HepG2 (cell line): ENCODE results near the gene MDH1B. TPM values are rescaled to one million over a fixed set of nuclear protein-coding genes. Genes with fewer than 3 reads are reported as not detected.

ENCODE experiments used
- ATAC-seq: fragments of 200-7000 bp; cut with Tn5 transposase; 3 replicates; pipeline ENCODE4 v1.9.1; 2020; ENCODE audit warnings: mild to moderate bottlenecking, moderate library complexity
- BruUV-seq: library from RNA; stranded (reverse); fragments of 400-500 nt; replicated peaks from 2 replicates; lab custom pipeline; 2021; lab: Mats Ljungman, UMichigan
- CTCF ChIA-PET: fragments of 300-600 bp; formaldehyde crosslinking; extraction: SDS; loops from one replicate; lab custom pipeline; 2021; ENCODE audit warnings: low total read pairs, inconsistent platforms, low intra/inter-chr PET ratio; lab: Yijun Ruan, JAX
- POLR2A ChIA-PET: fragments of 350-600 bp; sonication (Branson Sonifier 250); formaldehyde crosslinking; loops from one replicate; lab custom pipeline; 2020; ENCODE audit warnings: antibody characterized with exemption, inconsistent platforms; lab: Yijun Ruan, JAX
- DNase-seq: peaks from one replicate; pipeline ENCODE4 v3.0.0-alpha.2; 2015; ENCODE audit warnings: low spot score
- FAIRE-seq: peaks from 3 replicates; lab custom pipeline; 2011; peaks lifted over from hg19 to GRCh38; lab: Jason Lieb, UNC
- H2AFZ ChIP-seq: one replicate; pipeline ENCODE4 v1.6.1; 2011; ENCODE audit warnings: low read length, inconsistent platforms
- H3K27ac ChIP-seq: fragments of 300-600 bp; 3 replicates; pipeline ENCODE4 v1.8.0; 2011; ENCODE audit warnings: mixed run types, mild to moderate bottlenecking, mixed read lengths, low read length, inconsistent platforms; ENCODE audit not compliant: insufficient read depth; ENCODE audit errors: extremely low read length
- H3K27me3 ChIP-seq, 2 experiments: fragments of 200-600 bp in 1 of 2; 2 replicates in 1 of 2; 3 replicates in 1 of 2; pipeline versions ENCODE4 v1.6.0 to v1.8.0; 2011; ENCODE audit warnings: low read length in 2 of 2, mild to moderate bottlenecking in 2 of 2, moderate library complexity in 2 of 2, inconsistent platforms in 1 of 2; ENCODE audit not compliant: insufficient read depth in 2 of 2, control insufficient read depth in 1 of 2
- H3K36me3 ChIP-seq, 2 experiments: fragments of 200-600 bp in 1 of 2; replicated peaks in 1 of 2; 2 replicates in 1 of 2; 3 replicates in 1 of 2; pipeline versions ENCODE4 v1.5.1 to v1.8.0; 2011; ENCODE audit warnings: low read length in 2 of 2, inconsistent platforms in 1 of 2; ENCODE audit not compliant: insufficient read depth in 2 of 2, control insufficient read depth in 1 of 2
- H3K4me1 ChIP-seq: 2 replicates; pipeline ENCODE4 v1.5.1; 2012; ENCODE audit warnings: low read length, inconsistent platforms; ENCODE audit not compliant: insufficient read depth
- H3K4me2 ChIP-seq: 2 replicates; pipeline ENCODE4 v1.6.0; 2011; ENCODE audit warnings: low read depth, low read length, inconsistent platforms
- H3K4me3 ChIP-seq, 3 experiments: fragments of 200-600 bp in 1 of 3; sonication (generic), shearing (Covaris generic) in 1 of 3; replicated peaks in 1 of 3; 2 replicates each; pipeline ENCODE4 v1.5.1; 2011 to 2016; ENCODE audit warnings: low read length in 3 of 3, inconsistent platforms in 2 of 3, low read depth in 2 of 3, mild to moderate bottlenecking in 2 of 3, control low read depth in 1 of 3, mixed read lengths in 1 of 3; ENCODE audit not compliant: insufficient read depth in 1 of 3
- H3K79me2 ChIP-seq: one replicate; pipeline ENCODE4 v1.6.1; 2011; ENCODE audit warnings: low read length, inconsistent platforms; ENCODE audit not compliant: insufficient read depth
- H3K9ac ChIP-seq: 2 replicates; pipeline ENCODE4 v1.6.0; 2011; ENCODE audit warnings: mild to moderate bottlenecking, low read depth, low read length, inconsistent platforms; ENCODE audit not compliant: insufficient read depth
- H3K9me3 ChIP-seq: 2 replicates; pipeline ENCODE4 v1.5.1; 2012; ENCODE audit warnings: mild to moderate bottlenecking, low read length
- H4K20me1 ChIP-seq: 2 replicates; pipeline ENCODE4 v1.6.0; 2011; ENCODE audit warnings: inconsistent platforms, mild to moderate bottlenecking, low read length, moderate library complexity; ENCODE audit not compliant: insufficient read depth
- ARHGAP35 ChIP-seq: sonication (generic); formaldehyde crosslinking; IDR thresholded peaks from 2 replicates; pipeline ENCODE4 v1.9.0; 2022; ENCODE audit warnings: mild to moderate bottlenecking, inconsistent platforms, moderate library complexity, missing genetic modification reagents, borderline replicate concordance
- CHCHD3 ChIP-seq: sonication (generic); formaldehyde crosslinking; IDR thresholded peaks from 2 replicates; pipeline ENCODE4 v1.8.0; 2022; ENCODE audit warnings: mild to moderate bottlenecking, missing genetic modification reagents, moderate library complexity
- DMAP1 ChIP-seq: IDR thresholded peaks from 2 replicates; pipeline ENCODE4 v1.6.1; 2016
- GTF3A ChIP-seq: sonication (generic); formaldehyde crosslinking; conservative IDR thresholded peaks from 2 replicates; pipeline ENCODE4 v1.4.0; 2020; ENCODE audit warnings: mild to moderate bottlenecking, missing genetic modification reagents
- NFE2L1 ChIP-seq: sonication (generic); formaldehyde crosslinking; IDR thresholded peaks from 2 replicates; pipeline ENCODE4 v1.4.0; 2020; ENCODE audit warnings: missing genetic modification reagents, mild to moderate bottlenecking, borderline replicate concordance
- RXRA ChIP-seq: sonication (generic); formaldehyde crosslinking; IDR thresholded peaks from 2 replicates; pipeline ENCODE4 v1.5.1; 2020; ENCODE audit warnings: missing genetic modification reagents
- SRY ChIP-seq: sonication (generic); formaldehyde crosslinking; IDR thresholded peaks from 2 replicates; pipeline ENCODE4 v1.8.0; 2022; ENCODE audit warnings: mild to moderate bottlenecking, missing genetic modification reagents
- TCF7L2 ChIP-seq: IDR thresholded peaks from 2 replicates; pipeline ENCODE4 v1.6.1; 2011; ENCODE audit warnings: mild to moderate bottlenecking, low read depth, low read length, moderate library complexity
- TP53 ChIP-seq: sonication (generic); formaldehyde crosslinking; conservative IDR thresholded peaks from 2 replicates; pipeline ENCODE4 v1.4.0; 2020; ENCODE audit warnings: missing genetic modification reagents
- ZBTB38 ChIP-seq: sonication (generic); formaldehyde crosslinking; IDR thresholded peaks from 2 replicates; pipeline ENCODE4 v1.5.1; 2020; ENCODE audit warnings: mild to moderate bottlenecking, missing genetic modification reagents
- ZNF136 ChIP-seq: sonication (generic); formaldehyde crosslinking; IDR thresholded peaks from 2 replicates; pipeline ENCODE4 v1.8.1; 2022; ENCODE audit warnings: low read depth, mild to moderate bottlenecking, moderate library complexity, missing genetic modification reagents
- ZNF230 ChIP-seq: sonication (generic); formaldehyde crosslinking; IDR thresholded peaks from 2 replicates; pipeline ENCODE4 v1.4.0; 2020; ENCODE audit warnings: mild to moderate bottlenecking, missing genetic modification reagents
- ZNF263 ChIP-seq: sonication (generic); formaldehyde crosslinking; IDR thresholded peaks from 2 replicates; pipeline ENCODE4 v1.4.0; 2020; ENCODE audit warnings: missing genetic modification reagents
- ZNF558 ChIP-seq: sonication (generic); formaldehyde crosslinking; IDR thresholded peaks from 2 replicates; pipeline ENCODE4 v1.9.0; 2022; ENCODE audit warnings: mild to moderate bottlenecking, missing genetic modification reagents, borderline replicate concordance
- ZNF724P ChIP-seq: sonication (generic); formaldehyde crosslinking; IDR thresholded peaks from 2 replicates; pipeline ENCODE4 v1.8.0; 2022; ENCODE audit warnings: missing genetic modification reagents, borderline replicate concordance
- ZNF766 ChIP-seq: sonication (generic); formaldehyde crosslinking; IDR thresholded peaks from 2 replicates; pipeline ENCODE4 v1.5.0; 2020; ENCODE audit warnings: missing genetic modification reagents, borderline replicate concordance
- ZNF776 ChIP-seq: sonication (generic); formaldehyde crosslinking; IDR thresholded peaks from 2 replicates; pipeline ENCODE4 v1.4.0; 2020; ENCODE audit warnings: mild to moderate bottlenecking, missing genetic modification reagents
- ZNF781 ChIP-seq: sonication (generic); formaldehyde crosslinking; IDR thresholded peaks from 2 replicates; pipeline ENCODE4 v1.5.1; 2020; ENCODE audit warnings: borderline replicate concordance, mild to moderate bottlenecking, missing genetic modification reagents; ENCODE audit errors: not compliant biosample characterization
- ZNF782 ChIP-seq: sonication (generic); formaldehyde crosslinking; IDR thresholded peaks from 2 replicates; pipeline ENCODE4 v1.4.0; 2020; ENCODE audit warnings: missing genetic modification reagents, mild to moderate bottlenecking, borderline replicate concordance
- WGBS: methylation state at CpG from one replicate; pipeline ENCODE4 v1.1.6; 2017; ENCODE audit warnings: low lambda C conversion rate; 5-methylcytosine and 5-hydroxymethylcytosine counted together
- in situ Hi-C: cut with HindIII; loops from 2 replicates; pipeline ENCODE4 v1.10.0; 2017; ENCODE audit warnings: low pct_unique_long_range_greater_than_20kb; ENCODE audit not compliant: extremely low pct_ligation_motif_present
- intact Hi-C: fragments of 100-400 bp; cut with micrococcal nuclease; formaldehyde crosslinking; loops from one replicate; pipeline ENCODE4 v1.10.0; 2022; ENCODE audit not compliant: unreplicated experiment
- polyA plus RNA-seq, 8 experiments: library from polyadenylated mRNA; depleted of rRNA in 3 of 8; stranded (reverse) in 7 of 8; unstranded in 1 of 8; fragments of >200 nt; fragmentation: Illumina TruSeq in 4 of 8; extraction: Trizol in 4 of 8; gene quantifications; 2 replicates each; pipeline versions ENCODE4 v1.2.1 to v1.2.3, GENCODE V29; 2011 to 2016; ENCODE audit warnings: low read depth in 4 of 8, missing spikeins in 1 of 8, mixed read lengths in 1 of 8; ENCODE audit not compliant: insufficient read depth in 1 of 8
- total RNA-seq, 5 experiments: library from RNA; depleted of rRNA; stranded (reverse); fragments of >200 nt; fragmentation: Illumina TruSeq; extraction: Trizol; gene quantifications; 2 replicates each; pipeline ENCODE4 v1.2.3, GENCODE V29; 2016; ENCODE audit warnings: low read depth in 1 of 5
- TF ChIP-seq, protein P1 (sequence below): sonication (generic); formaldehyde crosslinking; IDR thresholded peaks from 2 replicates; pipeline ENCODE4 v1.9.0; 2021; ENCODE audit warnings: missing genetic modification reagents, mild to moderate bottlenecking, borderline replicate concordance
- TF ChIP-seq, protein P2 (sequence below): sonication (generic); formaldehyde crosslinking; IDR thresholded peaks from 2 replicates; pipeline ENCODE4 v1.4.0; 2020; ENCODE audit warnings: missing genetic modification reagents, borderline replicate concordance

MDH1B gene
- total and polyA plus RNA-seq, 2 of the 13 experiments (the other 11 are each of a cell fraction or from before 2014, with no cell fraction given): 0.17 to 0.86 TPM

DNA sequence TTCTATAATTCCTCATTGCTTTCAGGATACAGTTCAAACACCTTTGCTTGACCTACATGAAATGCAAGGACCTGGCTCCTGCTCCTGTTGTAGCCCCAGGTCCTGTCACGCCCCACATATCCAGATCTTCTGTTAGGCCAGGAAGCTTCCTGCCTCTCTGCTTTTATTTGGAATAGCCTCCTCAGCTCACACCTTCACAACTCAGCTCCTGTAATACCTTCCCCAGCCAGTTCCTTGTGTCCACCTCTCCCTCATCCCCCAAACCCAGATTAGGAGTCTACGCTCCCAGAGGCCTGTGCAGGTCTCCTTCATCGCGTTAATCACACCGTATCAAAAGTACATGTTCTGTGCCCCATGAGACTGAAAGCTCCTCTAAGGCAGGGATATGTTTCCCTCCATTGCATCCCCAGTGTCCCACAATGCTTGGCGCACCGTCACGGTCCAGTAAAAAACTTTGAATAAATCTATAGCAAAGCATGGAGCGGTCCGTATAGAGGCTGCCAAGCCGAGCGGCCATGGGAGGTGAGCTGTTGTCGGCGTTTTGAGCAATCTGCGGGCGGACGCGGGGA lies 371 bp downstream of the MDH1B start:
- ChIA-PET POLR2A (interaction anchor here (0.8 to 1.7 kb wide), 6 partner anchors 11 to 765 kb away, joined by 3 to 9 read pairs (median 7); partner anchors contain the start of genes CREB1 and KLF7), CTCF (no interaction called here)
- Histone ChIP-seq H3K9ac (peak overlapping the region; percentile 90), H3K36me3 (peaks cover 5 to 9% of the 10 kb centered on the region in 2 experiments; a peak in 4 of 5 replicates), H3K4me1 (peaks cover 43% of the 10 kb centered on the region), H3K27me3 (no peaks in the 10 kb centered on the region; a peak in 1 of 5 replicates), H3K79me2 (peaks cover 38% of the 10 kb centered on the region), H2AFZ (peak overlapping the region; percentile 99), H3K4me2 (peak overlapping the region; percentile 96), H3K27ac (no peak overlapping the region), H3K4me3 (peak overlapping the region; percentile 77 to 84 (median 82)), H3K9me3 (no peaks in the 10 kb centered on the region), H4K20me1 (peaks cover under 1% of the 10 kb centered on the region; the same call in 1 of the 2 replicates)
- in situ Hi-C loops: no loop called here
- WGBS: 18% methylated on average over 8 of the region's 18 CpGs
- ATAC-seq (peak; percentile 44), FAIRE-seq (no peak), DNase-seq (no peak)
- intact Hi-C loops: loop anchor here (2.0 kb wide), 1 partner anchor 16 kb away; no protein-coding TSS in a partner anchor
- no TSS peak for BruUV-seq
- TF ChIP-seq ZNF766 (CRISPR knock-in tag) (peak; percentile 65), ZNF558 (CRISPR knock-in tag) (0 out of 2 replicates have a peak, but pooled peaks have one; percentile 7), ZNF263 (CRISPR knock-in tag) (peak; percentile 44; the same call in 1 of the 2 replicates), ZNF781 (no peak), ARHGAP35 (CRISPR knock-in tag) (no peak), TP53 (CRISPR knock-in tag) (0 out of 2 replicates have a peak, but pooled peaks have one; percentile 12), ZNF724P (CRISPR knock-in tag) (peak; percentile 52; the same call in 1 of the 2 replicates), TCF7L2 (no peak), ZNF782 (peak; percentile 80; the same call in 1 of the 2 replicates), SRY (CRISPR knock-in tag) (peak; percentile 56; the same call in 1 of the 2 replicates), CHCHD3 (0 out of 2 replicates have a peak, but pooled peaks have one; percentile 4), GTF3A (no peak), RXRA (CRISPR knock-in tag) (0 out of 2 replicates have a peak, but pooled peaks have one; percentile 16), ZNF136 (no peak), DMAP1 (no peak), ZBTB38 (CRISPR knock-in tag) (no peak), NFE2L1 (CRISPR knock-in tag) (0 out of 2 replicates have a peak, but pooled peaks have one; percentile 8), ZNF776 (CRISPR knock-in tag) (0 out of 2 replicates have a peak, but pooled peaks have one; percentile 3), ZNF230 (0 out of 2 replicates have a peak, but pooled peaks have one; percentile 8)
- TF ChIP-seq, protein P1, sequence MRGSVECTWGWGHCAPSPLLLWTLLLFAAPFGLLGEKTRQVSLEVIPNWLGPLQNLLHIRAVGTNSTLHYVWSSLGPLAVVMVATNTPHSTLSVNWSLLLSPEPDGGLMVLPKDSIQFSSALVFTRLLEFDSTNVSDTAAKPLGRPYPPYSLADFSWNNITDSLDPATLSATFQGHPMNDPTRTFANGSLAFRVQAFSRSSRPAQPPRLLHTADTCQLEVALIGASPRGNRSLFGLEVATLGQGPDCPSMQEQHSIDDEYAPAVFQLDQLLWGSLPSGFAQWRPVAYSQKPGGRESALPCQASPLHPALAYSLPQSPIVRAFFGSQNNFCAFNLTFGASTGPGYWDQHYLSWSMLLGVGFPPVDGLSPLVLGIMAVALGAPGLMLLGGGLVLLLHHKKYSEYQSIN (CRISPR knock-in tag): peak; percentile 71; the same call in 1 of the 2 replicates
- TF ChIP-seq, protein P2, sequence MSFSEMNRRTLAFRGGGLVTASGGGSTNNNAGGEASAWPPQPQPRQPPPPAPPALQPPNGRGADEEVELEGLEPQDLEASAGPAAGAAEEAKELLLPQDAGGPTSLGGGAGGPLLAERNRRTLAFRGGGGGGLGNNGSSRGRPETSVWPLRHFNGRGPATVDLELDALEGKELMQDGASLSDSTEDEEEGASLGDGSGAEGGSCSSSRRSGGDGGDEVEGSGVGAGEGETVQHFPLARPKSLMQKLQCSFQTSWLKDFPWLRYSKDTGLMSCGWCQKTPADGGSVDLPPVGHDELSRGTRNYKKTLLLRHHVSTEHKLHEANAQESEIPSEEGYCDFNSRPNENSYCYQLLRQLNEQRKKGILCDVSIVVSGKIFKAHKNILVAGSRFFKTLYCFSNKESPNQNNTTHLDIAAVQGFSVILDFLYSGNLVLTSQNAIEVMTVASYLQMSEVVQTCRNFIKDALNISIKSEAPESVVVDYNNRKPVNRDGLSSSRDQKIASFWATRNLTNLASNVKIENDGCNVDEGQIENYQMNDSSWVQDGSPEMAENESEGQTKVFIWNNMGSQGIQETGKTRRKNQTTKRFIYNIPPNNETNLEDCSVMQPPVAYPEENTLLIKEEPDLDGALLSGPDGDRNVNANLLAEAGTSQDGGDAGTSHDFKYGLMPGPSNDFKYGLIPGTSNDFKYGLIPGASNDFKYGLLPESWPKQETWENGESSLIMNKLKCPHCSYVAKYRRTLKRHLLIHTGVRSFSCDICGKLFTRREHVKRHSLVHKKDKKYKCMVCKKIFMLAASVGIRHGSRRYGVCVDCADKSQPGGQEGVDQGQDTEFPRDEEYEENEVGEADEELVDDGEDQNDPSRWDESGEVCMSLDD (CRISPR knock-in tag): peak; percentile 14; the same call in 1 of the 2 replicates
